HL-60/S4 (cell line): ENCODE measurements around the gene CHN1.

Experiments
- in situ Hi-C: fragments of 300-500 bp; cut with MboI; formaldehyde crosslinking; loops from 2 replicates; pipeline ENCODE4 v1.14.3; 2022; ENCODE audit warnings: low sequenced_read_pairs

The CHN1 gene

GRCh38 chr2:174836377-174836994 is 168.7 kb downstream of the CHN1 start:
- in situ Hi-C loops = no loop called here

GRCh38 chr2:174835797-174836255 is 169.4 kb downstream of the CHN1 start:
- in situ Hi-C loops = no loop called here

DNA sequence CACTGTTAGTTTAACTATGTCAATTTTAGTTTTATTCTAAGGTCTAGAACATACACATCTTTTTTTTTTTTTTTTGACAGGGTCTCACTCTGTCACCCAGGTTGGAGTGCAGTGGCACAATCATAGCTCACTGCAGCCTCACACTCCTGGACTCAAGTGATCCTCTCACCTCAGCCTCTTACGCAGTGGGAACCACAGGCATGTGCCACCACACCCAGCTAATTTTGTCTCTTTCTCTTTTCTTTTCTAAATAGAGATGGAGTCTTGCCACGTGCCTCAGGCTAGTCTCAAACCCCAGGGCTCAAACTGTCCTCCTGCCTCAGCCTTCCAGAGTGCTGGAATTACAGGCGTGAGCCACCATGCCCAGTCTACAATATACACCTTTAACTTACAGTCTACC is 171.4 kb downstream of the CHN1 start:
- in situ Hi-C loops = no loop called here

- in situ Hi-C loops = no loop called here
These were observed 174.6 kb downstream of the CHN1 start for GRCh38 chr2:174830561-174830960.

DNA sequence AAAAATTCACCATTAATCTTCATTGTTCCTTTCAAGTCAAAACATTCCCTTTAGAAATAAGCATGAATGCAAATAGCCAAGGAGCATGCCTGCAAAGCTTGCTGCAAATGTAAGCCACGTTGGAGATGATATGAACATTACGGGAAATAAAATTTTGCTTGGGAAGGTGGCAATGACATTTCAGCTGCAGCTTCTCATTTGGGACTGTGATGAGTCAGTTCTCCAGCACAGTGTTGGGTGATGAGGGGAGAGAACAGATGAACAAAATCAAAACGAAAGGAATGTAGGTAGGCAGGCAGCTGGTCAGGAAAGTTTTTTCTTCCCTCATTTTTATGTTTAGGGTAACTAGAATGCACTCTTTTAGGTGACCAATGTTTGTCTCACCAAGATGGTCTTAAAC is 175.6 kb downstream of the CHN1 start:
- in situ Hi-C loops = no loop called here

DNA sequence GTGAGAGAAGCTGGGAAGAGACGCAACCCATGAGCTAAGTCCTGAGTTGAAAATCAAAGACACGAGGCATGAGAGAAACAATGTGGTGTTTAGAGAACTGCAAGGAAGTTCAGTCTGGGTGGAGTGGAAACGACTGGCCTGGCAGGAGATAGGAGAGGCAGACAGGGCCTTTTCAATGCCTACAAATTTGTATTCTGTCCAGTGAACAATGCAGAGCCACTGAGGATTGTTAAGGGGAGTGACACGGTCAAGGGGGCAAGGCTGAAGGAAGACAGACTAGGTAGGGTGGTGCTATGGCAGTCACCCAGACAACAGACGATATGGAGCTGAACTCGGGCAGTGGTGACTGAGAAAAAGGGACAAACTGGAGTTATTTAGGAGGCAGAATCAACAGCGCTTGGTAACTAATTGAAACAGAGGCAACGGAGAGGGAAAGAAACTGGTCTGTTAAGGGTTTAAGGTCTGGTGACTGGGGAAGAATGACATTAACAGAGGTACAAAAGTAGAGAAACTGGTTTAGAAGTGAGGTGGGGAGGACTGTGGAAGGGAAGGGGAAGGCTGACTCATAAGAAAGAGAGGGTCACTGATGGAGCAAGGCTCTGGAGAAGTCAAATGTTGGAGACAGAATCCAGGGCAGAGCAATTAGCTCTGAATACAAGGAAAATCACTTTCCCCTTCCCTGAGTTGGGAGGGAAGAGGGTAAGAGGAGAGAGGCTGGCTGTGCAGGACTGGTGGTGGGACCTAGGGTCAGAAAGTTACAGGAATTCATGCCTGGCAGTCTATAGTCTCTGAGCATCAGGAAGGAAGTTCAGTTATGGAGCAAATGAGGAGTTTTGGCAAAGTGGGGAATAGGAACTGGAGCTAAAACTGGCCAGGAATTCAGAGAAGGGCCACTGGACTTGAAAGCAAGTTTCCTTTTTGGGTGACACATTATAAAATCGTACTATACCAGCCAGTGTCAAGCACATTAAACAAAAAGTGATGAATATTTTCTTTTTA is 177.5 kb downstream of the CHN1 start:
- in situ Hi-C loops = no loop called here

DNA sequence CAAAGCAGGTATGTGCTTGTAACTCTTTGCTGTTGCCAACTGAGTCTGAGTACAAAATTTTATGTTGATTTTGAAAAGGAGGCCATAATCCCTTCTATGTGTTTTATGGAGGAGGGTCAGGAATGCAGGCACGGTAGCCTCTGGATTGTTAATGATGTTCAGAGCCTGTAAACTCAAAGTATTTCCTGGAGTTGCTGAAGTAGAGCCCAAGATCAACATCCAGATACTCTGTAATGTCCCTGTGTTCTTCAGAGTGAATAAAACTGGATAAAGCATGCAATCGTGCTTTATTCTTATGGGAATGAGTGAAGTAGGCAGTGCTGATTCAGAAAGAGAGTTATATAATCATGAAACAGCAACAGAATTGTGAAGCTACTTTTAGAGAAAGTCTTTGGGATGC is 179.1 kb downstream of the CHN1 start:
- in situ Hi-C loops = no loop called here

GRCh38 chr2:174824068-174824467 is 181.1 kb downstream of the CHN1 start:
- in situ Hi-C loops = no loop called here

DNA sequence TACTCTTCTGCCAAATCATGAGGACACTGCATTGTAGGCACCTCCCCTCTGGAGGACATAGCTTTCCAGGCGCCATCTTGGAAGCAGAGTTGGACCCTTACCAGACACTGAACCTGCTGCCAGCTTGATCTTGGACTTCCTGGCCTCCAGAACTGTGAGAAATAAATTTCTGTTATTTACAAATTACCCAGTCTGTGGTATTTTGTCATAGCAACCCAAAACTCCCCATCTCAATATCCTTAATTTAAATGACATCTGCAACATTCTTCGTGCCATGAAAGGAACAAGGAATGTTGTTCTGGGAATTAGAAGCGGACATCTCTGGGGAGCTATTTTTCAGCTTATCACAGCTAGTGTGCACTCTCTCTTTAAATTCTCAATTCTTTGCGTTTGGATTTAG is 183.6 kb downstream of the CHN1 start:
- in situ Hi-C loops = no loop called here

- in situ Hi-C loops = no loop called here
These were observed 184.8 kb downstream of the CHN1 start for GRCh38 chr2:174820361-174820760.

DNA sequence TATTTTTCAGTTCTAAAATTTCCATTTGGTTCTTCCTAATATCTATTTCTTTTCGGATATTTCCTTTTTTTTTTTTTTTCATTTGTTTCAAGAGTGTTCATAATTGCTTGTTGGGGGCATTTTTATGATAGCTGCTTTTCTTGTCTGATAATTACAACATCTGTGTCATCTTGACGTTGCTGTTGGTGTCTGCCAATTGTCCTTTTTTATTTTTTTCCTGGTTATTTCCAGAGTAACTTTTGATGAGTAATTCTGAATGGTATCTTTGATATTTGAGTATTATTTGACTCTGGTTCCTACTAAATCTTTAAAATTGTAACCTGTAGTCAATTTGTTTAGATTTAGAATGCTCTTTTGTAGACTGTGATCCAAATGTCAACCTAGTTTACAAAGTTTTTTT is 189.7 kb downstream of the CHN1 start:
- in situ Hi-C loops = no loop called here

DNA sequence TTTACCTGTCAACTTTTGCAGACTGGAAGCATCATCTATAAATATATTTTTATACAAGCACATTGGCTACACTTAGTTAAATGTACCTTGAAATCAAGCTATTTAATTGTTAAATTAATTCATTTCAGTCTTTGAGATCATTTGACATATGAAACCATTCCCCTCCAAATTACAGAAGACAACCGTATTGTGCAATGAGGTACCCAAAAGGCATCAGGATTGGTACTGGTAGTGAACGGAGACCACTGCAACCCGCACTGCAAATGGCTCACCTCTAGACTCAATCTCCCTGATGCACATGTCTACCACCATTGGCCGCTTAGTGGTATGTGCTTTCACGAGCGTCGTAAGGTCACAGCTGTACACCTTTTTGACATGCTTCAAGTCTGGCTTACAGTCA is 193.1 kb downstream of the CHN1 start:
- in situ Hi-C loops = no loop called here

GRCh38 chr2:174807931-174808330 is 197.2 kb downstream of the CHN1 start:
- in situ Hi-C loops = no loop called here

GRCh38 chr2:174805803-174806202 is 199.4 kb downstream of the CHN1 start:
- in situ Hi-C loops = no loop called here

GRCh38 chr2:174802459-174802858 is 202.7 kb downstream of the CHN1 start:
- in situ Hi-C loops = no loop called here

DNA sequence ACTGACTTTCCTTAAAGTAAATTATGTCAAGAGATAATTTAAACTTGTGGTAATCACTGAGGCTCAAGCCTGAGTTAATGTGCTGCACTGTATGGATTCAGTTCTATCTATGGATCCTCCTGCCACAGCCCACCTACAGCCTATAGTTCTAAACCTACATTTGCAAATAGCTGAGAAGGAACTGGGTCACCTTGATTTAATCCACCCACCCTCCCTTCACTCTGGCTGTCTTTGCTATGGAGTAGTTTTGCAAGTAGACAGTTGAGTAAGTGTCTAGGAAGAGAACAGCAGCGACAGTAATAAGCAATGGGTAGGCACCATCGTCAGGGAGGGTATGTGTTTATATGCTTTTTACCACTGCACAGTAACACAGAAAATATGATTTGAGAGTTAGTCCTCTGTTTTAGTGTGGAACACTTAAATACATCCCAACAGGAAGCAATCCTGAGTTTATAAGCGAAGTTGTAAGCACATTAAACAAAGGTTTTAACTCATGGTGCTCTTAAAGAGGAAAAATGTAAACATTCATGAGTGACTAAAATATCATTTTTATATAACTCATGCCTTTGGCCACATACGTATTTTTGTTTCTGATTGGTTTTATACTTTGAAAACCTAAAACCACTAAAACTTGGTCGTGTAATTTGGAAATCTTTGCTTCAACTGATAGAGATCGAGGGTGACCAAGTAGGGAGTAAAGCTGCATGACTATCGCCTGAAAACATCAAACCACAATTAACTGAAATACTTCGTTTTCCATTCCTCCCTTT is 204.6 kb downstream of the CHN1 start:
- in situ Hi-C loops = no loop called here

GRCh38 chr2:174798801-174799200 is 206.4 kb downstream of the CHN1 start:
- in situ Hi-C loops = no loop called here

DNA sequence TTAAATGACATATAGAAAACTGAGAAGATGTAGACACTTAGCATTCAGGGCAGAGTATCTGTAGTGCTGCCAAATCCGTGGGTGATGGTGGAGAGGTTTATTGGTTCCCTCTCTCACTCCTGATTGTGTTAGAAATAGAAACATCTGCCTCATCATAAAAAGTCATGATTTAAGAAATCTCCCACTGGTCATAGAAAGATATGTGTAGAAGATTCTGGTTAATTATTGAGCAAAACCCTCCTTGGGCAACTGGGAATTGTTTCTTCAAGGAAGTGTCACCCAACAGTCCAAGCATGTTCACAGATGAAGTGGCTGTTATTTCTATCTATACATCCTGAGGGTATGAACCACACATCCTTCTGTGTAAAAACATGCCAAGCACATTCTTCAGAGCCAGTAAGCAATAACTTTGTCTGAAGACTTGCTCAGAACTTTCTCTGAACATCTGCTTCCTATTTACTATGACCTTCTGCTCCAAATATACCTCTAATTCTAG is 207.4 kb downstream of the CHN1 start:
- in situ Hi-C loops = no loop called here

GRCh38 chr2:174796319-174796771 is 208.8 kb downstream of the CHN1 start:
- in situ Hi-C loops = no loop called here

DNA sequence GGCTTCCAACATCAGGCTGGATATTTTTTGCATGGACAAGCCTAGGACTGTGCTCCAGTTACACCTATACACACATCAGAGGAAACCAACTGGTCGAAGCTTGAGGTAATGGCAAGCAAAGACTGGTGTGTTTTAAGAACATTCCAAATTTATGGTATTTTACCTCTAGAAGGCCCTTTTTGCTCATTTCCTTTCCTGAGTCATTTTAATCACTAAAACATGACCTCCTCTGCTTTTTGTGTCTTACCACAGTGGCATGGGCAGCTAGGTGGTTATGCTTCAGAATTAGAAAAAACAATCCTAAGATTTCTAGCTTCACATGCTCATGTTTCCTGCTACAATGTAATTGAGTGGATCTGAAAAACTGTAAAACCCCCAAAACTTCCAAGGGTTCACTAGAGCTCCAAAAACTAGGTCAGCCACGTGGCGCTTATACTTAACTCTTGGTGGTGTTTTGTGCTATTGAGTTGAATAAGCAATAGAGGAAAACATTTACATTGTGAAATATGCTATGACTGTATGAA is 210.3 kb downstream of the CHN1 start:
- in situ Hi-C loops = no loop called here
